HepG2 (cell line): ENCODE results near the gene KCND3. TPM values are rescaled to one million over a fixed set of nuclear protein-coding genes. Genes with fewer than 3 reads are reported as not detected.

Experiments used
- ATAC-seq: fragments of 200-7000 bp; cut with Tn5 transposase; 3 replicates; pipeline ENCODE4 v1.9.1; 2020; ENCODE audit warnings: mild to moderate bottlenecking, moderate library complexity
- BruUV-seq: library from RNA; stranded (reverse); fragments of 400-500 nt; replicated peaks from 2 replicates; lab custom pipeline; 2021; lab: Mats Ljungman, UMichigan
- CTCF ChIA-PET: fragments of 300-600 bp; formaldehyde crosslinking; extraction: SDS; loops from one replicate; lab custom pipeline; 2021; ENCODE audit warnings: low total read pairs, inconsistent platforms, low intra/inter-chr PET ratio; lab: Yijun Ruan, JAX
- POLR2A ChIA-PET: fragments of 350-600 bp; sonication (Branson Sonifier 250); formaldehyde crosslinking; loops from one replicate; lab custom pipeline; 2020; ENCODE audit warnings: antibody characterized with exemption, inconsistent platforms; lab: Yijun Ruan, JAX
- DNase-seq: peaks from one replicate; pipeline ENCODE4 v3.0.0-alpha.2; 2015; ENCODE audit warnings: low spot score
- FAIRE-seq: peaks from 3 replicates; lab custom pipeline; 2011; peaks lifted over from hg19 to GRCh38; lab: Jason Lieb, UNC
- H2AFZ ChIP-seq: one replicate; pipeline ENCODE4 v1.6.1; 2011; ENCODE audit warnings: low read length, inconsistent platforms
- H3K27ac ChIP-seq: fragments of 300-600 bp; 3 replicates; pipeline ENCODE4 v1.8.0; 2011; ENCODE audit warnings: mixed run types, mild to moderate bottlenecking, mixed read lengths, low read length, inconsistent platforms; ENCODE audit not compliant: insufficient read depth; ENCODE audit errors: extremely low read length
- H3K27me3 ChIP-seq, 2 experiments: fragments of 200-600 bp in 1 of 2; 2 replicates in 1 of 2; 3 replicates in 1 of 2; pipeline versions ENCODE4 v1.6.0 to v1.8.0; 2011; ENCODE audit warnings: low read length in 2 of 2, mild to moderate bottlenecking in 2 of 2, moderate library complexity in 2 of 2, inconsistent platforms in 1 of 2; ENCODE audit not compliant: insufficient read depth in 2 of 2, control insufficient read depth in 1 of 2
- H3K36me3 ChIP-seq, 2 experiments: fragments of 200-600 bp in 1 of 2; replicated peaks in 1 of 2; 2 replicates in 1 of 2; 3 replicates in 1 of 2; pipeline versions ENCODE4 v1.5.1 to v1.8.0; 2011; ENCODE audit warnings: low read length in 2 of 2, inconsistent platforms in 1 of 2; ENCODE audit not compliant: insufficient read depth in 2 of 2, control insufficient read depth in 1 of 2
- H3K4me1 ChIP-seq: 2 replicates; pipeline ENCODE4 v1.5.1; 2012; ENCODE audit warnings: low read length, inconsistent platforms; ENCODE audit not compliant: insufficient read depth
- H3K4me2 ChIP-seq: 2 replicates; pipeline ENCODE4 v1.6.0; 2011; ENCODE audit warnings: low read depth, low read length, inconsistent platforms
- H3K4me3 ChIP-seq, 3 experiments: fragments of 200-600 bp in 1 of 3; sonication (generic), shearing (Covaris generic) in 1 of 3; replicated peaks in 1 of 3; 2 replicates each; pipeline ENCODE4 v1.5.1; 2011 to 2016; ENCODE audit warnings: low read length in 3 of 3, inconsistent platforms in 2 of 3, low read depth in 2 of 3, mild to moderate bottlenecking in 2 of 3, control low read depth in 1 of 3, mixed read lengths in 1 of 3; ENCODE audit not compliant: insufficient read depth in 1 of 3
- H3K79me2 ChIP-seq: one replicate; pipeline ENCODE4 v1.6.1; 2011; ENCODE audit warnings: low read length, inconsistent platforms; ENCODE audit not compliant: insufficient read depth
- H3K9ac ChIP-seq: 2 replicates; pipeline ENCODE4 v1.6.0; 2011; ENCODE audit warnings: mild to moderate bottlenecking, low read depth, low read length, inconsistent platforms; ENCODE audit not compliant: insufficient read depth
- H3K9me3 ChIP-seq: 2 replicates; pipeline ENCODE4 v1.5.1; 2012; ENCODE audit warnings: mild to moderate bottlenecking, low read length
- H4K20me1 ChIP-seq: 2 replicates; pipeline ENCODE4 v1.6.0; 2011; ENCODE audit warnings: inconsistent platforms, mild to moderate bottlenecking, low read length, moderate library complexity; ENCODE audit not compliant: insufficient read depth
- MLXIP ChIP-seq: sonication (generic); formaldehyde crosslinking; IDR thresholded peaks from 2 replicates; pipeline ENCODE4 v1.9.0; 2021; ENCODE audit warnings: missing genetic modification reagents, borderline replicate concordance
- PLRG1 ChIP-seq: fragments of 450-650 bp; conservative IDR thresholded peaks from 2 replicates; pipeline ENCODE4 v1.6.1; 2016
- PRDM10 ChIP-seq: sonication (generic); formaldehyde crosslinking; IDR thresholded peaks from 2 replicates; pipeline ENCODE4 v1.4.0; 2020; ENCODE audit warnings: low read depth, missing genetic modification reagents
- SYNCRIP ChIP-seq: fragments of 200-400 bp; formaldehyde crosslinking; IDR thresholded peaks from 2 replicates; pipeline ENCODE4 v1.6.1; 2018; ENCODE audit warnings: mild to moderate bottlenecking, low read depth, low read length; ENCODE audit not compliant: insufficient read depth
- ZC3H13 ChIP-seq: sonication (generic); formaldehyde crosslinking; IDR thresholded peaks from 2 replicates; pipeline ENCODE4 v1.8.1; 2023; ENCODE audit warnings: mild to moderate bottlenecking, missing genetic modification reagents, moderate library complexity
- ZMAT5 ChIP-seq: sonication (generic); formaldehyde crosslinking; IDR thresholded peaks from 2 replicates; pipeline ENCODE4 v1.5.0; 2020; ENCODE audit warnings: mild to moderate bottlenecking, low read depth, missing genetic modification reagents, borderline replicate concordance
- ZNF484 ChIP-seq: sonication (generic); formaldehyde crosslinking; IDR thresholded peaks from 2 replicates; pipeline ENCODE4 v1.5.1; 2020; ENCODE audit warnings: mild to moderate bottlenecking, low read depth, missing genetic modification reagents, borderline replicate concordance
- whole genome bisulfite sequencing: methylation state at CpG from one replicate; pipeline ENCODE4 v1.1.6; 2017; ENCODE audit warnings: low lambda C conversion rate; 5-methylcytosine and 5-hydroxymethylcytosine counted together
- in situ Hi-C: cut with HindIII; loops from 2 replicates; pipeline ENCODE4 v1.10.0; 2017; ENCODE audit warnings: low pct_unique_long_range_greater_than_20kb; ENCODE audit not compliant: extremely low pct_ligation_motif_present
- intact Hi-C: fragments of 100-400 bp; cut with micrococcal nuclease; formaldehyde crosslinking; loops from one replicate; pipeline ENCODE4 v1.10.0; 2022; ENCODE audit not compliant: unreplicated experiment
- polyA plus RNA-seq, 8 experiments: library from polyadenylated mRNA; depleted of rRNA in 3 of 8; stranded (reverse) in 7 of 8; unstranded in 1 of 8; fragments of >200 nt; fragmentation: Illumina TruSeq in 4 of 8; extraction: Trizol in 4 of 8; gene quantifications; 2 replicates each; pipeline versions ENCODE4 v1.2.1 to v1.2.3, GENCODE V29; 2011 to 2016; ENCODE audit warnings: low read depth in 4 of 8, missing spikeins in 1 of 8, mixed read lengths in 1 of 8; ENCODE audit not compliant: insufficient read depth in 1 of 8
- total RNA-seq, 5 experiments: library from RNA; depleted of rRNA; stranded (reverse); fragments of >200 nt; fragmentation: Illumina TruSeq; extraction: Trizol; gene quantifications; 2 replicates each; pipeline ENCODE4 v1.2.3, GENCODE V29; 2016; ENCODE audit warnings: low read depth in 1 of 5

KCND3 gene
- total and polyA plus RNA-seq, 2 of the 13 experiments (the other 11 are each of a cell fraction or from before 2014, with no cell fraction given), result 0.04 TPM; not detected in 1

- WGBS, result 61% methylated on average over 6 of the region's 7 CpGs
- ATAC-seq, result no peak
Measured at GRCh38 chr1:111836111-111836510, 153.4 kb downstream of the KCND3 start.

More at GRCh38 chr1:111836111-111836510, 153.4 kb downstream of the KCND3 start:
- H3K9me3 ChIP-seq, result no peaks in the 10 kb centered on the region
- intact Hi-C loops (no loop called here), in situ Hi-C loops (no loop called here)
- H3K4me2 ChIP-seq, result no peak overlapping the region
- no peak overlapping the region for H3K4me3 ChIP-seq
- POLR2A ChIA-PET, result no interaction called here
- FAIRE-seq (no peak), DNase-seq (no peak)
- no peaks in the 10 kb centered on the region for H3K79me2 ChIP-seq
- H4K20me1 ChIP-seq, result no peaks in the 10 kb centered on the region
- H2AFZ ChIP-seq, result no peak overlapping the region
- H3K36me3 ChIP-seq, result no peaks in the 10 kb centered on the region
- H3K27me3 ChIP-seq, result peaks cover 0 to 7% of the 10 kb centered on the region in 2 experiments; a peak in 1 of 5 replicates
- no peaks in the 10 kb centered on the region for H3K4me1 ChIP-seq
- no TSS peak for BruUV-seq
- H3K9ac ChIP-seq, result no peak overlapping the region
- H3K27ac ChIP-seq, result no peak overlapping the region
- TF ChIP-seq MLXIP (CRISPR knock-in tag), result no peak
- TF ChIP-seq PRDM10 (CRISPR knock-in tag), result no peak
- TF ChIP-seq ZC3H13 (CRISPR knock-in tag), result no peak
- TF ChIP-seq ZMAT5 (CRISPR knock-in tag), result no peak
- TF ChIP-seq ZNF484 (CRISPR knock-in tag), result no peak
- no peak for TF ChIP-seq SYNCRIP
- TF ChIP-seq PLRG1, result no peak
- TF ChIP-seq, all 625 proteins: peak for 0
- CTCF ChIA-PET, result no interaction called here
